HG03064 (cell line): ENCODE measurements around the gene CMIP.

ENCODE experiments used
- ATAC-seq: cut with Tn5 transposase; IDR thresholded peaks from one replicate; pipeline ENCODE4 v1.9.1; 2021; ENCODE audit warnings: low read depth; ENCODE audit not compliant: unreplicated experiment

The CMIP gene

DNA sequence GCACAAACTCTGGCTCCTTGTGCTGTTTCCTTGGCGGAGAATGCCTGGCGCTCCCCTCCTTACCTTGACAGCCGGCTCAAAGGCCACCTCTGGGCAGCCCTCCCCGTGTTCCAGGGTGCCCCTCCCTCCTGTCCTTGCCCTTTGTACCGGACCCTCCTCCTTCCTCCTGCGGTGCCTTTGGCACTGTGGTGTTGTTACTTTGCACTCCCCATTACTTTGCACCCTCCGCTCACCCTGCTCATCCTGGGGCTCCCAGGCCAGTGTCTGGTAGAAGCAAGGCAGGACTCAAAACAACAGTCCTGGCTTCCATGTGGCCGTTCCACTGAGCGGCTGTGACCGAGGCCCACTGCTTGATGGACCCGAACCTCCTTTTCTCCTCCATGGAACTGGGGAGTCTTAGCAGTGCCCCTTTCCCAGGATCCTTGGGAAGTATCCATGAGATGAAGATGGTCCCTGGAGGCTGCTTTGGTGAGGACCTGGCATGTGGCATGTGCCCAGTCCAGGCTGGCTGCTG is 147.8 kb downstream of the CMIP start:
- no peak for ATAC-seq

DNA sequence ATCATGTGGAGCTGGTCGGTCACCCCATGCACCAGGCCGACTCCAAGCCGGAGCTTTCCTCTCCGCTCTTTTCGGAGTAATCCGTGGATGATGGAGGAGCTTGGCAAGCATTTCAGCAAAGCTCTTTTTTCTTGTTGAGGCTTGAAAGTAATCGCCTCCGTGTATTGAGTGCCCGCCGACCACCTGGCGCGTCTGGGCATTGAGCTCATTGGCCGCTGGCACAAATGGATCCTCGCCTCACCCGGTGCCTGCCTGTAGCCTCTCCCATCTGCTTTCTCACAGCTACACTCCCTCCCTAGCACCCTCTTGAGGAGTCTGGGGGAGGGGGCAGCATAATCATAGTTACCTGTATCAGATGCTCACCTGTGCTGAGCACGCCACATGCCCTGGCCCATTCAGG is 148.9 kb downstream of the CMIP start:
- no peak for ATAC-seq

DNA sequence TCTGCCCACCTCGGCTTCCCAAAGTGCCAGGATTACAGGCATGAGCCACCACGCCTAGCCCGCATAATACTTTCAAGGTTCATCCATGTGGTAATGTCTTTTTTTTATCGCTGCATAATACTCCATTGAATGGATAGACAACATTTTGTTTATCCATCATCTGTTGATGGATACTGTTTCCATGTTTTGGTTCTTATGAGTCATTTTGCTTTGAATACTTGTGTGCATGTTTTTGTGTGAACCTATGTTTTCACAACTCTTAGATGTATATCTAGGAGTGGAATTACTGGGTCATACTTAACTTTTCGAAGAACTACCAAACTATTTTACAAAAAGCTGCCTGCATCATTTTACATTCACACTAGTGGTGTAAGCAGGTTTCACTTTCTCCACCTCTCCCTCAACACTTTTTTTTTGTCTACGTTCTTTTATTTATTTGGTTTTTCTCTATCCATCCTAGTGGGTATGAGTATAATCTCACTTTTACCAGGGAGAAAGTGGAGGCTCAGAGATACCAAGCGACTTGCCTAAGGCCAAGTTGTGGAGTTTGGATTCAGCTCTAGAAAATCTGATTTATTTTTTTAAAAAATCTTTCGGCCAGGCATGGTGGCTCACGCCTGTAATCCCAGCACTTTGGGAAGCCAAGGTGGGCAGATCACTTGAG is 151.2 kb downstream of the CMIP start:
- ATAC-seq = no peak

DNA sequence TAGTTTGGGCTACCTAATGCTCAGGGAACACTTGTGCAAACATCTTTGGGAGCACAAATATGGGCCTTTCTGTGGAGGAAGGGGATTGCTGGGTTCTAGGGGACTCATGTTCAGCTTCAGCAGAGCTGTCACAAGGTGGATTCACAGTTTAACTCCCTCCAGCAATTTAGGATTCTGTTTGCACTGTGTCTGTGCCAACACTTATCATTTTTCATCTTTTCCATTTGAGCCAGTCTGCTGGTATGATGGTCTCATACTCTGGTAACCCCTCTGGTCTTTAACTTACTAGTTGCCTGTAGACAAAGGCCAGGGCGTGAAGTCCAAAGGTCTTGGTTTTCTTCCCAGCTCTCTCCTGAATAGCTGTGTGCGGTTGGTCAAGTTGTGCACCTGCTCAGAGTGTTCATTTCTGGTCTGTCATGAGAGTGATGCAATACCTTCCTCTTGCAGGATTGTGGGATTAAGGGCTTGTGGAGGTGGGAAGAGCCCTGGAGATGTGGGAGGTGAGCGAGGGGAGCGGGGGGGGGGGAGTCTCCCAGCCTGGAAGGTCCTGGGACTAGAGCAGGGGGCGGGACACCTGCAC is 152.6 kb downstream of the CMIP start:
- no peak for ATAC-seq

DNA sequence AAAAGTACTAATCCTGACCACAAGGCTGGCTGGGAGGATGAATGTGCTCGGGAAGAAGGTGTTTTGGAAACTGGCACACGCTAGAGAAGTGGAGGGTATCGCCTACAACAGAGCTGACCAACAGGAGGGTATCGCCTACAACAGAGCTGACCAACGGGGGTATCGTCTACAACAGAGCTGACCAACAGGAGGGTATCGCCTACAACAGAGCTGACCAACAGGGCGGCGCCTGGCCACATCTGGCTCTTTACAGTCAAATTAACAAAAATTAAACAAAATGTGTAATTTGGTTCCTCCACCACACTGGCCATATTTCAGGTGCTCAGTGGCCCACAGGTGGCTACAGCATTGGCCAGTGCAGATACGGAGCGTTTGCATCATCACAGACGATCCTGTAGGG is 153.5 kb downstream of the CMIP start:
- no peak for ATAC-seq

DNA sequence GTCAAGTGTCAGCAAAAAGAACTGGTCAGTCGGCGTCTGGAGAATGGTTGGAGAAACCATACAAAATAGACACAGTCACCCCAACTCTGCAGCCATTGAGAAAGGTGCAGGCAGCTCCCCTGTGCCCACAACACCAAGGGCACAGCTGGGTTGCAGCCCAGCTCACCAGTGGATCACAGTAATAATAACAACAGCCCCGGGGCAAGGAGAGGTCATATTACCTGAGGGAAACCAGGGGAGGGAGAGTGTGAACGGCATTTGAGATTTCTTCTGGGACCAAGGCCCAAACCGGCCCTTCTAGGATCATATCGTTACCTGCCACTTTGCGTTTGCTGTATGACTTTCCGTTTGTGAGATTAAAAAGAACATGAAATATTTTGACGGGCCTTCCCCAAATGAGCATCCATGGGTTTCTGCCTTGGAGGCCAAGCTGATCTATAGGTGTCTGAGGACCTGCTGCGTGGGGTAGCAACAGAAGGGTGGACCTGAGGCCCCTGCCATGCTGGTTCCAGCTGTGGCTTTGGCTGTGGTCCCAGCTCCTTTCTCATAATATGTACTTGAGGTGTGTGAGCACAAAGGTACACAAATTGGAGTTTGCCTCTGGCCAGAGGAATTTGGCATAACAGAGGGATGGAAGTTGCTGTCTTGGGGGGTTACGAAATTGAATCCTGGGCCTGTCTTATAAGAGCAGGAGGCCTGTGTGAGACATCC is 154.6 kb downstream of the CMIP start:
- no peak for ATAC-seq

DNA sequence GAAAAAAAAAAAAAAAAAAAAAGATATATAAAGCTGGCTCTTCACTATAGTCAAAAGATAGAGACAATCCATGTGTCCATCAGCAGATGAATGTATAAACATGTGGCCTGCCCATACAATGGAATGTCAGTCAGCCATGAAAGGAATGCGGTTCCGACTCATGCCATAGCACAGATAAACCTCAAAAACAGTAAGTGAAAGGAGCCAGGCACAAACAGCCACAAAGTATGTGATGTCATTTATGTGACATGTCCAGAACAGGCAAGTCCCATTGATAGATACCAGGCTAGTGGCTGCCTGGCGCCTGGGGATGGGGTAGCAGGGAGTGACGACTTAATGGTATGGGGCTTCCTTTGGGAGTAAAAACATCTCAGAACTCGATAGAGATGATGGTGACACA is 155.7 kb downstream of the CMIP start:
- no peak for ATAC-seq

DNA sequence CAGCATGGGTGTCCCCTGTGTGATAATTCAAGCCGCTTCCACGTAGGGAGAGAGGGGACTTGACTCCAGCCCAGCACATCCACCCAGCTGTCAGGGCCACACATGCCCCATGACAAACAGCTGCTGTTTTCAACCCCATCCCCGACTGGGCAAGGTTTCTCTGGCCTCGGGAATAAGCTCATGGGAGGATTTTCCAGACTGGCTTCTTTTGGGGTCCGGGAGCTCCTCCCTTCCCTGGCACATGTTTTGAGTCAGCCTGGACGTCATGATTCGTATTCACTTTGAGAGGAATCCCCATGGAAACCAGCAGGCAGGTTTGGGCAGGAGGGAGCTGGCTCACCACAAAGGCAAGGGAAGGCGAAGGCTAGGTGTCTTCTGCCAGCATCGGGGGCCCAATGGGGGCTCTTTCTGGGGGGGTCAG is 156.4 kb downstream of the CMIP start:
- no peak for ATAC-seq

DNA sequence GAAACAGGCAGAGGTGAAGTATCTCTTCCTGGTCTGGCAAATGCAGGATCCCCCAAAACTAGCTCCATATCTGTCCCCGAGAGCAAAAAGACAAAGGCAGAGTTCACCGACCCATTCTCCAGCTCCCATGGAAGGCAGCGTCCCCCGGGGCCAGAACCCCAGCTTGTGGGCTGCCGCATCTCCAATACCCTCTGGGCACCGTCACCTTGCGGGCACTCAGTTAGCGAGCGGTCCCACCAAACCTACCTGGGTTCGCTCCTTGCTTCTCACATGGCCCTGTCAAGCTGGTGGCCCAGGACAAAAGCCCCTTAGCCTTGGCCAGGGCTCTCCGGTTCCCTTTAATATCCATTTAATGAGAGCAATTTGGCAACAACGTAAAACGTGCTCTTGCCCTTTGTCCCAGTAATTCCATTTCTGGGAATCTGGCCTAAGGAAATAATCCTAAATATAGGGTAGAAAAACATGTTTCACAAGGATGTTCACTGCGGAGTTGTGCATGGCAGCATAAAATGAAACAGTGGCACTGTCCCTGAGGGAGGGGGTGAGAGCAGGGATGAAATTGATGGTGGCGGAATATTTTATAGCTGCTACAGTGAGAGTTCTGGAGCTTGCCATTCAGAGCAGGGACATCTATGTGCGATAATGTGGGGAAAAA is 157.1 kb downstream of the CMIP start:
- ATAC-seq = no peak

DNA sequence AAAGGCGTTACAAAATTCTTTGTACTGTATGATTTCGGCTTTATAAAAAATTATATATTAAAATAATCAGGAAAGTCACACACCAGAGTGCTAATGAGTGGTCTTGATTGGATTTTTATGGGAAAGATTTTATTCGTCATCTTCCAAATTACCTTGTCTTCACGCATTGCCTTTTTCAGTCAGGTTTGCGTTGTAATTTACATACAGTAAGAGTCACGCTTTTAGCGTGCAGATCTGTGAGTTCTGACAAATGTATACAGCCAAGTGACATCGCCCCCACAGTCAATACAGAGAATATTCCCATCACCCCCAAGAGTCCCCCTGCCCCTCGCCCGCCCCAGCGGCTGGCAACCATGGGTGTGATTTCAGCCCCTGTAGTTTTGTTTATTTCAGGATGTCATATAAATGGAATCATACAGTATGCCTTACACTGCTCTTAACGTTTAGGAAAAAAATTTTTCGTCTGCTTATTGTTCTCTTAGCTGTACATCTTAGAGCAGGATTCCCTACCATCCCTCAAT is 157.7 kb downstream of the CMIP start:
- ATAC-seq = no peak

DNA sequence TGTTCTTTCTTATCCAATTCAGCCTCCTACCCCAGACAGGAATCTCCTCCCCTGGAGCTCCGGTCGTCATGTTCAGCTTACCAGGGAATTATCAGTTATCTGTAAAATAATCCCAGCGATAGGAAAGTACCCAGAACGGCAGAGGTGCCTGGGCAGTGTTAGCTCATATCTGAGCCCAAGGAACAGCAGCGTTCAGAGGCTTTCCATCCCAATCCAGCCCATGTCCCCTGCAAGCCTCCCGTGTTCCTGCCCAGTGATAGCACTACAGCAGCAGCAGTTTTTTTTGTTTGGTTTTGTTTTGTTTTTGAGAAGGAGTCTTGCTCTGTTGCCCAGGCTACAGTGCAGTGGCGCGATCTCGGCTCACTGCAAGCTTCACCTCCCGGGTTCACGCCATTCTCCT is 158.2 kb downstream of the CMIP start:
- ATAC-seq = no peak

DNA sequence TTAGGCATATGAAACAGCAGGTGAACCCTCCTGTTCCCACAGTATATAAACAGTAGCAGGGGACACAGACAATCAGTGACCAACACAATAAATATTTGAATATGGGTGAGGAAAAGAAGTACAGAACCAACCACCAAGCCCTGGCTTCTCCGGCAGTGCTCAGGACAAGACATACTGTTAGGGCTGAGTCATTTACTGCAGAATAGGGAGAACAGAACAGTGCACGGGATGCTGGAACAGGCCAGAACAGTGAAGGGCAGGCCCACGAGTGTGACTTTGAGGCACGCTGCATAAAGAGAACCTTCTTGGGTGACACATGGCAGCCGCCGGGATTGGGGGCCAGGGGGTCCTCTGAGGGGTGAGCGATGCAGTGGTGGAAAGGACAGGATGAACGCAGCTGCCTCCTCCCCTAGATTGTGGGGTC is 160.4 kb downstream of the CMIP start:
- ATAC-seq = no peak

DNA sequence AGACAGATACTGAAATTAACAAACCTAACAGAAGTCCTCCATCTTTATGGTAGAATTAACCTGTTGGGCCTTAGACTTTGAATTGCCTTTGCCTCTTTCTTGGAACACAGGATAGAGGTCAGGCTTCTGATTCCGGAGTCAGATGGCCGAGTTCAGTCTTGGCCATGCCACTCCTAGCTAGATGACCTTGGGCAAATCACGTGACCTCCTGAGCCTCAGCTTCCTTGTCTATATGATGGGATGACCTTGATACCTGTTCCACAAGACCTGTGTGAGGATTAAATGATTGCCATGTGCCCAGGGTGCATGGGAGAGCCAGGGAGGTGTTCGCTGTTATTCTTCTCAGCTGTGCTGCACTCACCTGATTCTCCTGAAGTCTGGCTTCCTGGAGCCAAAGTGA is 161.4 kb downstream of the CMIP start:
- no peak for ATAC-seq

DNA sequence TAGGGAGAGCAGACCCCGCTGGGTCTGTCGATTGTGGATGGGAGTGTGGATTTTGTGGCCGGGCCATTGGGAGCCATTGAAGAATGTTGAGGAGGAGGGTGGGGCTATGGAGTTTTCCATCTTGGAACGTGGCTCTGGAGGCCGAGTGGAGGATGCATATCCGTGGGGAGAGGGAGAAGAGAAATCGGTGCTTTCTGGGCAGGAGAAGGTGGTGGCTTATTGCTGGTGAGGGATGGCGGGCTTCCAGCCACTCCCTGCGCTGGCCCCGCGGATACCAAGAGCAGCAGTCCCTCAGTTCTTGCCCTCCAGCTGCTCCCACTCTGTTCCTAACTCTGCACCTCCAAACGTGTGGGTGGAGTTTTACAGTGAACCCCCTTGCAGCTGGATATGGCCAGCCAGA is 162.4 kb downstream of the CMIP start:
- ATAC-seq = no peak

DNA sequence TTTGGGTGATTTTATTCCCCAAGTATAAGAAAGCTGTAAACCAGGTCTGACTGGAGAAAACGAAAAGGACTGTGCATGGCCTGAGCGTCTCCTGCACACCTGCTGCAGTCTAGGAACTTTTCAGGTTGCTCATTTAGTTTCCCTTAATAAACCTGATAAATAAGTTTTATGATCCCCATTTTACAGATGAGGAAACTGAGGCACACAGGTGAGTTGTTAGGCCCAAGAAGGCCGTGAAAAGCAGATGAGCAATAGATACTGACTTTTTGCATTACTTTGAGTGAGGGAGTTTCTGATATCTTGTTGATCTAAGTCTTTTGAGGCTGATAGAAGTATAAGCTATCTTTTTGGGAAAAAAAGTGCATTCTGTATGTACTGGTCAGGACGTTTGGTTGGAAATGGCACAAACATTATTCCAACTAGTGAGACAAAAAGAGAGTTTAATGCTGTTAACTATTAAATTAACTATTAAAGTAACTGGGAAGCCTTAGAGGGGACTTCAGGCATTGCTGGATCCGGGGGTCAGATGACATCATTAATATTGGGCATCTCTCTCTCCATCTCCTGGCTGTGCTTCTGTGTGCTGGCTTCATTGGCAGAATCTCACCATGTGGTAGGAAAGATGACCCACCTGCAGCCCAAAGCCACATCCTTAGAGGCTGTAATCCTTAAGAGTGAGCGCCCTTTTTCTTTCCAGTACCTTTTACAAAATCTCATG is 163.4 kb downstream of the CMIP start:
- no peak for ATAC-seq

DNA sequence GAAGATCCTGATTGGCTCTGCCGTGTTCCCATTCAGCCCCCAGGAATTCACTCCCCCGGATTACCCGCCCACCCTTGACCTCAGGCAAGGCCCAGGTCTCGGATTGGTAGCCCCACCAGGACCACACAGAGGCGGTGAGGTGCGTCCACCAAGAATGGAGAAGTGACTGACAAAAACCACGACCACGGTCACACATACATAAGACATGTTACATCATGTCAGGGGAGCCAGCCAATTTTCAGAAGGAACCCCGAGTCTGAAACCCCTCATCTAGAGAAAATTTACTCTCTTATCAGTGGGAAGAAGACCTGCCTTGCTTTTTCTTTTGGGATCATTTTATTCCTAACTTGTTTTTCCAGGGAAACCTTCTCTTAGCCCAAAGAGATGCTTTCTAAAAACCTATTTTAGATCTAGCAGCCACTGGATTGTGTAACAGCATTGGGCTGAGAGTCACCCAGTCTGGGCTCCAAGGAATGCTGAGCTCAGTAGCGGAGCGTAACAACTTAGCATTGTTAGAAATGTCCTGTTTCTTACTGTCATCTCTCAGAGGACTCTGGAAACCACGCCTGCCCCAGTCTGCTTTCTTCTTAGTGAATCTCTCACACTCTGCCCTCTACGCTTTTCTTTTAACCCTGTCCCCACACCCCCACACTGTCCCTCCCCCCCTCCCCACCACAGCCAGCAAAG is 164.1 kb downstream of the CMIP start:
- no peak for ATAC-seq

DNA sequence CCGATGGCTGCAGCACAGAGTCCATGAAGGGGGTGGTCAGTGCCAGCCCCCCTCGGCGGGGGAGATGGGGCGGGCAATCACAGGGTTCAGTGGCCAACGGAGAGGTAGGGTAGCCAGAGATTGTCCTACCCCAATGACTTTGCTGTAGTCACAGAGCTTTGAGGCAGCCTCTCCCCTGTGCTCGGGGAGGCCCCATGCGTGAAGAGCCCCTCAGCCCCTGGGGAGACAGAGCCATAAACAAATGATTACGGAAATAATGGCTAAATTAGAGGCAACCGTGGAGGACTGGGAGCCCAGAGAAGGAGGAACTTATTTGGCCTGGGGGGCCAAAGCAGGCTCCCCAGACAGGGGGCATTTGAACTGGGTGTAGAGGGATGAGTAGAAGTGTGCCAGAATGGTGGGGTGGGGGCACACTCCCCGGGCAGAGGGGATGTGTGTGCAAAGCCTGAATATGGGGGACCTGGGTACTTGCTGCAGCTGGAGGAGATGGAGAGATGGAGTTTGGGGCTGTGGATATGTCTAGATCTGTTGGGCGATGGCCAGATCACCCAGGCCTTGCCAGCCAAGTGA is 164.8 kb downstream of the CMIP start:
- ATAC-seq = no peak

DNA sequence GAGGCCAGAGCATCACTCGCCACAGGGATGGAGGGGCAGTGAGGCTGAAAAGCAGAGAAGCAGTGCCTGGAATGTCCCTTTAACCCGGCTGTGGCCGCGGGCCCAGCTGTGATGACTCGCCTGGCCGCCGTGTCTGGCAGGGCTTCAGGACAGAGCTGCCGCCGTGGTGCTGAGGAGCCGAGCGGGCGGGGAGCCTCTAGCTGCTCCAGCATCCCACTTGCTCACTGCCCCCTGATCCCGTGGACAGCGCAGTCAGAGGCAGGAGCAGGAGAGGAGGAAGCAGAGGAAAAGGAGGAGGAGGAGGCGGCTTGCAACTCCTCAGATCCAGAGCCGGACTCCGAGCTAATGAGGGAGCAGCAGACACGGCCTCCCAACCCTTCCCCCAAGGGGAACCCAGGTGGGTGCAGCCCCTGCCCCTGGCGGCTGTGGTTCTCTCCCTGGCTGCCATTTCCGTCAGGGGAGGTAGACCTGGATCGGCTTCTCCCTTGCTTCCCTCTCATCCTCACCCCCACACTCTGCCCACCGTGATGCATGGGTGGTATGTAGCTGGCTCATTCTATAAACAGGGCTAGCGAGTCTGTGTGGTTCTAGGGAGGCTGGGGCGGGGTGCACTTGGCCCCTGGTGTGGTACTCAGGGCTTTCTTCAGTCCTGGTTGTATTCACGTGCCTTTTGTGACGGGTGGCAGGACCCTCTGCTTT is 165.7 kb downstream of the CMIP start:
- ATAC-seq = no peak

DNA sequence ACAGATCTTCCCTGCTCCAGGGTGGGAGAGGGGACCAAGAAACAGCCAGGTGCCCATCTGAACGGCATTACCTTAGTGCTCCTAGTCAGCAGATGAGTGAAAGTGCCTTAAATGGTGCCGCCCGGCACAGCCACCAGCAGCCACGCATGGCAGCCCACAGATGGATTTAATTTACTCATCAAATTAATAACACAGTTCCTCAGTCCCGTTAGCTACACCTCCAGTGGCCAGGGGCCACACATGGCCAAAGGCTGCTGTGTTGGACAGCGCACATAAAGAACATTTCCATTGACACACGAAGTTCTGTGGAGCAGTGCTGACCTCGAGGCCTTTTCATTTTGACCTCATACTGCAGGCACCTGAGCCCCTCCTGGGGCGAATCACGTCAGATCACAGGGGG is 166.3 kb downstream of the CMIP start:
- no peak for ATAC-seq
